Activated CD4-positive, alpha-beta T cell treated with anti-CD3 and anti-CD28 coated beads, Interleukin-2, amount 50 U/mL, for 48 hours (primary cell): ENCODE measurements around the gene RCAN1.
"Not testable (repeated sequence)": the region's sequence is repeated elsewhere in the genome, so short reads cannot be mapped to it uniquely, and the experiment has no call there.

Experiments used
- DNase-seq, 2 experiments: peaks; one replicate each; pipeline ENCODE4 v3.0.0-alpha.2; 2020

RCAN1 gene

DNA sequence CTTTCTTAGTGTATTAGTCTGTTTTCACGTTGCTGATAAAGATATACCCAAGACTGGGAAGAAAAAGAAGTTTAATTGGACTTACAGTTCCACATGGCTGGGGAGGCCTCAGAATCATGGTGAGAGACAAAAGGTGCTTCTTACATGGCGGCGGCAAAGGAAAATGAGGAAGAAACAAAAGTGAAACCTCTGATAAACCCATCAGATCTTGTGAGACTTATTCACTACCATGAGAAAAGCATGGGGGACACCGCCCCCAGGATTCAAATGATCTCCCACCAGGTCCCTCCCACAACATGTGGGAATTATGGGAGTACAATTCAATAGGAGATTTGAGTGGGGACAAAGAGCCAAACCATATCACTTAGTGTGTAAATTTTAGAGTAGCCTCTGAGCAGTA lies 46.1 kb downstream of the RCAN1 start:
- DNase-seq, result not testable (repeated sequence)

DNA sequence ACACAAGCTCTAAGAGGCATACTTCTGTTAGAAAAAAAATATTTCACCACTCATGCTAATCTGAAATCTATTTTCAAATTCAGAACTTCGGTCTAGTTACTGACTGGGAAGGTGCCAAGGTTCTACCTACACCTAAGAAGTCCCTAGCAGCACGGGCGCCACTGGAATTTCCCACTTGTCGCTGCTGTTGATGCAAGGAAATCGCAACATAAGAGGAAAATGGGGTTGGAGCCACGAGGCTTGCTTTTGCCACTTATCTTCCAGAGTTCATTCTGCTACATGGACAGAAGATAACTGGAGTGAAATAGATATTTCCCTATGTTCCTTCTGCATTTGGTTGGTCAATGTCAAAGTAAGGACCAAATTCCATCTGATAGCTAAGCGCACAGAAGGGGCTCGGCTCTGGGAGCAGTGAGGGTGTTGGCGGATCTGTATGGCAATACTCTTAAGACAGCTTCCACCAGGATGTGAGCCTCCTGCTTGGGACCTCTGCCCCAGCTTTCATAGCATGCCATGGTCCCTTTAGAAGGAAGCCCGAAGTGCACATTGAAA lies 47.2 kb downstream of the RCAN1 start:
- DNase-seq, result no peak

DNA sequence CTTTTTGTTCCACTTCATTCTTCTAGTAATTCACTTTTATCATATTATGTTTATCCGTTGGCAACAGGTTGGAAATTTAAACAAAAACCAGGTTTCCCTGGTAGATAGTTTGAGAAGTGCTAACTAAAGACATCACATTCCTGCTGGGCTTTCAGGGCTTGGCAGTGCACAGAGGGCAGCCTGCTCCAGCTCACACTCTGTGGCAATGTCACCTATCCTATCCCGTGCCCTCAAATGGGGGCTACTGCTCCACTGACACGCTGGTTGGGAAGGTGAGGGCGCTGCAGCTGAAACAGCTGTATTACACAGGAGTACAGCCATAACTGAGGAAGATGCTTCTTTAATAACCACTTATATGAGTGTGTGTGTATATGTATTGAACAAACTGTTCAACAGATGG lies 49.7 kb downstream of the RCAN1 start:
- no peak for DNase-seq

GRCh38 chr21:34563370-34563769 lies 51.5 kb downstream of the RCAN1 start:
- not testable (repeated sequence) for DNase-seq

DNA sequence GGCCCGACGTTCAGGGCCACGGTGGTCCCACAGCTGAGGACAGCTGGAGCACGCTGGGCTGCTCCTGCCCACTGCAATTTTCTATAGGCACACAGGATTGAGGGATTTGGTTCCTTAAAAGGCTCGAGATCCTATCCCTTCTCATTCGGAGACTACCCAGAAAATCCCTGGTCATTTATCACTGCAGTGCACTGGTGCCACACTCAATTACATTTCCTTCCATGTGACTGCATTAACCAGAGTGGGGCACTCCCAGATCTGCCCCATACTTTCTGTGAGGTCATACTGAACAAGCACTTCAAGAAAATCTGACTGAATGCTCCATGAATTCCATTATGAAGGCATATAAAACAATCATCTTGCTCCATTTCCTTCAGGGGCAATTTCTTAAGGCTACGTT lies 53.1 kb downstream of the RCAN1 start:
- DNase-seq, result no peak

DNA sequence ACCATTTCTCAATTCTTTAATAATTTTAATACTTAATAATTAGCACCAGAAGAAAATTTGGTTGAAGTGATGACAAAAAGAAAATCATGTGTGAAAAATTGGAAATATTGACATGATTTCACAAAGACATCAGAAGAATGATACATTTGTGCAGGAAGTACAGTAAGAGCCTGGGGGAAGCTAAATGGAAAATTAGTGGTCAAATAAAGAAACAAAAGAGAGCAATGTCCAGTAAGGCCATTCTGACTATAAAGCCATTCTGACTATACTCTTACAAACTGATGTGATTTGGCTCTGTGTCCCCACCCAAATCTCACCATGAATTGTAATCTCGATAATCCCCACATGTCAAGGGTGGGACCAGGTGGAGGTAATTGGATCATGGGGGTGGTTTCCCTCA lies 54.3 kb downstream of the RCAN1 start:
- DNase-seq, result no peak

DNA sequence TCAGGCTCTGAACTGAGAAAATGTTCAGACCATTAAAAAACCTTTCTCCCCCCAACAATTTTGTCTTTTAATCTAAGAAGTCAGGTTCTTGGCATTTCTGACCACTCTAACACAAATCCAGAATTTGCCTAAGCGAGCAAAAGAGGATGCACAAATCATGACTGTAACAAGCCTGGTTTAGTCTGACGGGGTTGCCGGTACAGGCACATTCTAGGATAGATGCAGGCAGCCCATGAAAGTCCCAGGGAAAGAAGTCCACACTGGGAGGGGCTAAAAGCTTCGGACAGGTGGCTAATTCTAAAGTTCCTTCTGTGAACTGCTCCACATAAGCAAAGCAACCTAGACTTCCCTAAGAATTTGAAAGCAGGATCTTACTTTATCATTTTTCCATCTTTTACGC lies 54.9 kb downstream of the RCAN1 start:
- DNase-seq, result no peak

GRCh38 chr21:34559089-34559631 lies 55.8 kb downstream of the RCAN1 start:
- no peak for DNase-seq

GRCh38 chr21:34558166-34558565 lies 56.7 kb downstream of the RCAN1 start:
- no peak for DNase-seq

DNA sequence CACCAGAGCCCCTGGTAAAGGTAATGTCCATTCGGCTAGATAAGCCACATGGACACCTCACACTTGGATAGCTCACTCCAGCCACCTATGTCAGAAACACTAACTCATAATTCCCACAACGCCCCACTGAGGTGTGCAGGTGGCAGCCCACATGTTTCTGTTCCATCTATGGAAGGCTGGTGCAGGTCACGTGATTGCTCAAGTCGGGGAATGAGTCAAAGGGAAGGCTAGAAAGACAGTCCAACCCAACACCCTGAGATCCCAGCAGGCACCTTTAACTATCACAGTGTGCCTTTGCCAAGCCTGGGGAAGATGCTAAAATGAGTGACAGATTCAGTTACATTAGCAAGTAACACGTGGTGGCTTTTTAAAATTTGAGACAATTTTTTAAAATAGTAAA lies 57.7 kb downstream of the RCAN1 start:
- DNase-seq, result peak; percentile 9 to 28

DNA sequence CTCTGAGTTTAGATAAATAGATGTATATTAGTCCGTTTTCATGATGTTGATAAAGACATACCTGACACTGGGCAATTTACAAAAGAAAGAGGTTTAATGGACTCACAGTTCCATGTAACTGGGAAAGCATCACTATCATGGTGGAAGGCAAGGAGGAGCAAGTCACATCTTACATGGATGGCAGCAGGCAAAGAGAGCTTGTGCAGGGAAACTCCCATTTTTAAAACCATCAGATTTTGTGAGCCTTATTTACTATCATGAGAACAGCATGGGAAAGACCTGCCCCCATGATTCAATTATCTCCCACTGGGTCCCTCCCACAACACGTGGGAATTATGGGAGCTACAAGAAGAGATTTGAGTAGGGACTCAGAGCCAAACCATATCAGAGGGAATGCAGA lies 60.2 kb downstream of the RCAN1 start:
- DNase-seq, result not testable (repeated sequence)

- DNase-seq, result no peak
Observed at GRCh38 chr21:34554227-34554626, 60.7 kb downstream of the RCAN1 start.

GRCh38 chr21:34553151-34553952 lies 61.6 kb downstream of the RCAN1 start:
- DNase-seq, result no peak

DNA sequence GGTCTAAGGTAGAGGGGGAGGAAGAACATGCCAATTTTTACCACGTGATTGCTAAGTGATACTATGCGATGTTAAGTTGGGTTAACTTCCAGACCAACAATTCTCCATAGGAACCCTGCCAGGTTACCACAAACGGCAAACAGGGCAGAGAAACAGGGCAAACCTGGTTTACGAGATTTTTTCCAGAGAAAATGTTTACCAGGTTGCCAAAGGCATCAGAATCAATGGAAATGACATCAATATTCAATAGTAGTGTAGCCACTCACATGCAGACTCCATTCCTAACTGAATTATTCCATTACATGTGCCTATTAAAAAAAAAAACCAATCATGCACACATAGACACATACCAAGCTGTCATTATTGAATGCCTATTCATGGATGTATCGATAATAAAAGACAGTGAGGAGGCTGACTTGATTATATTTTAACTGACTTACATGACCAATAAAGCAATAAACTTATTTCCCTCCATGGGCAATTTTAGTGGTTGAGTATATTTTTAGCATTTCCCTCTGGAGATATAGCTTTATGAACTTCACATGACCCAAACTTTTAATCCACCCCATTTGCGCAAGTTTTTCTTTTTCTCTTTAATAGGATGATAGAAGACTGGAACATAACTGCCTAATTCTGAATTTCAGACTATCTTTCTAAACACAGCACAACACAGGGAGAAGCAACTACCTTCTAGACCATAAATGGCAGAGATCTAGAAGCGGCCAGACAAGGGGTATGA lies 62.4 kb downstream of the RCAN1 start:
- DNase-seq, result no peak

GRCh38 chr21:34550182-34550799 lies 64.6 kb downstream of the RCAN1 start:
- no peak for DNase-seq

GRCh38 chr21:34548781-34549376 lies 66.0 kb downstream of the RCAN1 start:
- no peak for DNase-seq

GRCh38 chr21:34546542-34546941 lies 68.4 kb downstream of the RCAN1 start:
- no peak for DNase-seq

- DNase-seq, result no peak
Observed at GRCh38 chr21:34545079-34545884, 69.6 kb downstream of the RCAN1 start.

GRCh38 chr21:34544032-34544496 lies 70.8 kb downstream of the RCAN1 start:
- peak; percentile 34 to 62 for DNase-seq

DNA sequence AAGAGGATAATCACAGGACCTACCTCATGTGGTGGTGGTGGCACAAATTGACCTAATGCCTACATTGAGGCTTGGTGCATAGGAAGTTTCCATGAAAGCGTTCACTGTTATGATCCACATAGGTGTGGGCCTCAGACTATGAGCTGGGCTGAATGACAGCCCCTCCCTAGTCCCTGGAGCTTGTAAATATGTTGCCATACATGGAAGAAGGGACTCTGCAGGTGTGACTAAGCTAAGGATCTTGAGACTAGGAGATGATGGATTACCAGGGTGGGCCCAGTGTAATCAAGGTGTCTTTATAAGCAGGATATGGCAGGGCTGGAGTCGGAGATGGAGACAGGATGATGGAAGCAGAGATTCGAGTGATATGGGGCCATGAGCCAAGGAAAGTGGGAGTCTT lies 71.9 kb downstream of the RCAN1 start:
- DNase-seq, result no peak

GRCh38 chr21:34540206-34540605 lies 74.7 kb downstream of the RCAN1 start:
- DNase-seq, result no peak

DNA sequence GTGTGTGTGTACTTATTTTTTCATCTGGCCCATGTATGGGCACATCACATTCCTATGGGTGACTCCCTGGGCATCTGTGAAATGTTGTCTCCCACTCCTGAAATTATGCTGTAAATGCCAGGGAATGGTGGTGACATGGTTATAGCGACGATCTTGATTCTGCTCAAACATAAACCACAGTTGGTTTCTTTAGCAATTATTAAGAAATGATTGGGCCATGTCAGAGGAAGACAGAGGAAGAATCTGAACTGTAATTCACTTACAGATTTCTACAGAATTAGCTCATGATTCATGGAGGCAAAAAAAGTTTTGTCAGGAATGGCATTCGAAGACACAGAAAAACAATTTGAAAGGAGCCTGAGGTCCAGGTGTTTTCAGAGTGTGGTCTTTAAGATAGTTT lies 77.1 kb downstream of the RCAN1 start:
- no peak for DNase-seq
